NCI-H146 treated with DMSO at 0.1 percent for 48 hours (cell line): ENCODE data around the gene RUNDC3A.

ENCODE experiments used
- DNase-seq: peaks from one replicate; lab custom pipeline; 2025; ENCODE audit not compliant: unreplicated experiment; lab: John Stamatoyannopoulos, UW

RUNDC3A gene

DNA sequence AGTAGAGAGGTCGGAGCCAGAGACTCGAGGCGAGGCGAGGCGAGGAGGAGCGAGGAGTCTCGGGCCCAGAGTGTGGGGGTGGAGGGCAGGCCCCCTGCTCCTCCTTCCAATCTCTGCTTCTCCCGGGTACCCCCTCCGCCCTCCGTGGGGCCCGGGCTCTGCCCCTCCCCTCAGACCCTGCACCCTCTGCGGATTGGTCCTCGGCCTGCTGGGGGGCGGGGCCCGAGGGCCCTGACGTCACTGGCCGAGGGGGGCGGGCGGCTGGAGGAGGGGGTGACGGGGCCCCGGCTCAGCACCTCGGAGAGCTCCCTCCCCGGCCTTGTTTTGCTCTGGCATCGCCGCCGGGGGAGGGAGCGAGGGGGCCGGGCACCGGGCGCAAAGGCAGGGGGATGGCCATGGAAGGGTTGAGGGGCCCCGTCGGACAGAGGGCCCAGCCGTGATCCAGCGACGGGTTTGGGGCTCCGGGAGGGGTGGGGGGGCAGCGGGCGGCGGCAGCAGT, at the start of gene RUNDC3A:
Gene RUNDC3A, plus strand, starts transcription at position 282 of the 499 bp plus-strand sequence. CDS start 232 bp downstream, outside the sequence.
- DNase-seq: peak; percentile 76

DNA sequence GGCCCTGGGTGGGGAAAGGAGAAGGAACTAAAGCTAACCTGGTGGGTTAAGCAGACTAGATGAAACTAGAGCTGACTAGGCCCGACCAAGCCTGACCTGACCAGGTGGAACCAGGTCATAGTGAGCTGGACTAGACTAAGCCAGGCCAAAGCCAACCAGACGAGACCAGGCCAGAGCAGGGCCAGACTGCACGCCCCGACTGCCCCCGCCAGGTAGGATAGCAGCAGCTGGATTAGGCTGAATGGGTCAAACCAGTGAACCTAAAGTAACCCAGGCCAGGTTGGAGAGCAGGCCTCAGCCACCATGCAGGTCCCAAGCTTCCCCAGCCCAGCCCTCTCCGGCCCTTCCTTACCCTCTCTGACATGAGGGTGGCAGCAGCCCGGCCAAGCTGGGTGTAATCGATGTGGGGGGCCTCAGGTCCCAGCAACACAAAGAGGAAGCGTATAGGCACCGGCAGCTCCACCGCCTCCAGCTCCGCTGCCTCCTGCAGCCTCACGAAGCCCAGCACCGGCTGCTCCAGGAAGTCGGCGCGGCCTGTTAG, 49.5 kb upstream of the RUNDC3A start:
- no peak for DNase-seq

DNA sequence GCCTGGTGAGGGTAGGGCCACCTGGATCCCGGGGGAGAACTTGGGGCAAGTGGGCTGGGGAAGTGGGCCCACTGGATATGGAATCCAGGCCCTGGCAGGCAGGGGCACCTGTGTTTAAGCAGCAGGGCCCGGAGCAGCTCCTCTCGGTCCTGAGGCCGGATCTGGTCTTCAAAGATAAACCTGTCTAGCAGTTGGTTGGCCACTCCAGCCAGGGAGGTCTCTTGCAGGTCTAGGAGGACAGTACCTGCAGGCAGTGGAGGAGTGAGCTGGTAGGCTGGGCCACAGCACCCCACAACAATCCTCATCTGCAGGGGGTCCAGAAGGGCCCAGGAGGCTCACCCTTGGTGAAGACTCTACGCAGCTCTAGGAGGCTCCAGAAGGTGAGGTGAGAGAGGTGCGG, 48.1 kb upstream of the RUNDC3A start:
- no peak for DNase-seq

DNA sequence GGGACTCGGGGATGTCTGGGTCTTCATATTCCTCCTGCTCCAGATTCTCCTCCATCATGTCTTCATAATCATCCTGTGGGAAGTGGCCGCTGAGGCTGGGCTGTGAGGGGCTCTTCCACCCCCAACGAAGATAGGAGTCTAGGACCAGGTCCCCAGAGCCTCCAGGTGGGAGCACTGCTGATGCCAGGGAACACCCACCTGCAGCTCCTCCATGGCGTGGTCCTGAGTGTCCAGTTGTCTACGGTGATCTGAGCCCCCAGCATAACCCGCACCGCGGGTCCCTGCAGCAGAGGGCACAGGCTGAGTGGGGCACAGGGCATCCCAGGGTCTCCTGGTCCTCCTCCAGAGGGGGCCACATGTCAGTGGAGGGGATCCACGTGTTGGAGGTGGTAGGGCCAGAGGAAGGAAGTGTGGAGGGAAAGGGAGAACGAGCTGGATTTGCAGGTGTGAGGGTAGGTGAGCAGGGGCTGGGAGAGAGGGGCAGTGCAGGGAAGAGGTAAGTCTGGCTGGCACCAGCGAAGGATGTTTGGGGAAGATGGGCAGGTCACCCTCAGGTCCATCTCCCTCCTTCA, 45.7 kb upstream of the RUNDC3A start:
- no peak for DNase-seq

DNA sequence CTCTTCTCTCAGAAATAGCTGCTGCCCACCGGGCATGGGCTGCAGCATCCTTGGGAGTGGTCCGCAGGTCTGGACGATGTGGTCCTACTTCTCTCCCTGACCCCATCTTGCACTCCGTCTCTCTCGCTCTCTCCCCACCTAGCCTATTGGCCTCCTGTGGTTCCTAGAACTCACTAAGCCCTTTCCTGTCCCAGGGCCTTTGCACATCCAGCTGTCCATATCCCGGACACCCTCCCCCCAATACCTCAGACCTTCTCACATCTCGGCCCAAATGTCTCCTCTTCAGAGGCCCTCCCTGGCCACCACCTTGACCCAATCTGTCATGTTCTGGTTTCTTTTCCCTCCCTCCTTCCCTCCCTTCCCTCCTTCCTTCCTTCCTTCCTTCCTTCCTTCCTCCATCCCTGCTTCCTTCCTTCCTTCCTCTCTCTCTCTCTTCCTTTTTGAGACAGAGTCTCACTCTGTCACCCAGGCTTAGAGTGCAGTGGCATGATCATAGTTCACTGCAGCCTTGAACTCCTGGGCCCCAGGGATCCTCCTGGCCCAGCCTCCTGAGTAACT, 45.0 kb upstream of the RUNDC3A start:
- DNase-seq: no peak

DNA sequence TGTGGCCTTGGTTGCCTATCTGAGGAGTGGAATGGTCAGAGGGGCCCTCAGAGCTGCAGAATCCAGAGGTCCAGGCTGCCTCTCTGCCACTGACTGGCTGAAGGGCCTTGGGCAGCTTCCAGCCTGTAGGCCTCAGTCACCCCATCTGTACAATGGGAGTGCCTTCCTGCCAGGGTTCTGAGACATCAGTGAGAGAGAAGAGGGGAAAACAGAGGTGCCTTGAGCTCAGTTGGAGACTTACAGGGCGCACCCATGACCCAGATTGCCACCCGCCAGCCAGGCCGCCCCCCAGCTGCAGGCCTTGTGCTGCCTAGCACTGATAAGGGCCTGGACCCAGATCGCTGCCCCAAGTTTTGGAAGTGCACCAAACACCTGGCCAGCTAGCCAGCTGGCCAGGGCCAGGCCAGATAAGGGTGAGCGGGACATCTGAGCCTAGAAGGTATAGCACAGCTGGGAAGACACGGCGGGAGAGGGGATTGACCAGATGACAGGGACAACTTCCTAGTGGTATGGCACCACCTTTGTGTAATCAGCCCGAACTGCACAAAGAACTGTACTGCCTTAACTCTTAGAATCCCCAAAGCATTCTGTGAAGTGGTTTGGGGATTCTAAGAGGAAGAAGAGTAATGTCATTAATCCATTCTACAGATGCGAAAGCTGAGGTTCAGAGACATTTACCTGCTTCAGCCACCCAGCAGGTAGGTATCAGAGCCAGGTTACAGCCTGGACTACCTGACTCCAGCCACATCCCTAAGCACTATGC, 41.8 kb upstream of the RUNDC3A start:
- DNase-seq: no peak

DNA sequence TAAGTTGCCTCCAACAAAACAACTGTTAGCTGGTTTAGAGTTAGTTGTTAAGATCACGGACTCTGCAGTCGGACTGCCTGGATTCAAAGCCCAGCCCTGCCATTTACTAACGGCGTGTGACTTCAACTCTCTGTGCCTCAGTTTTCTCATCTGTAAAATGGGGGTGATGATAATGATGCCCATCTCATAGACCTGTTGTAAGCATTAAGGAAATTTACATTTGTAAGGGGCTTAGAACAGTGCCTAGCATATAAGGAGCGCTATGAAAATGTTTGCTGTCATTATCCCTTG, 41.3 kb upstream of the RUNDC3A start:
- no peak for DNase-seq

DNA sequence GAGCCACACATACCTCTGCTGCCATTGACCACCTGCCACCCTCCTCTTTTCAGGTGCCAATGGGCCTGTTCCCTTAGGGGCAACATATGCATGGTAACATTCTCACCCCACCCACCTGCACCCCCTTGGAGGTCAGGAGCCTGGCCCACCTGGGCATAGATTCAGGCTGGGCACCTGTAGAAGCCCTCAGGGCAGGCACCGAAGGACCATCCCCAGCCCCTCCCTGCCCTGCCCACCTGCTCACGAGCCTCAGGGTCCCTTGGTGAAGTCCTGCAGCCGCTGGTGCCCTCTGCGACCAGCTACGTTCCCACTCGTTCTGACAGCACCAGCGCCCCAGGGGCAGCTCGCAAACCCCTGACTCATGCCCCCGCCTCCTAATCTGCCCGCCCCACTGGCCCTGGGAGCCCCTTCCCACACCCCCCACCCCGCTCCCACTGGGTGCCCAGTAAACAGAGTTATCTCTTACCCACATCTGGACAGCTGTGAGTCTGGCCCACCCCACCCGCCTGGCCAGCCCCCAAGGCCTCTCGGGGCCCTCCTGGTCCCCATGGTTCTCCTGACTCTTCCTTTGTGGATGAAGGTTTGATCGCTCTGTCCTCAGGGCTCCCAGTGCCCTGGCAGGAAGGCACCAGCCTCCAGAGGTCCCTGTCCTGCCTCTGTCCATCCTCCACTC, 40.4 kb upstream of the RUNDC3A start, which contains the start of gene SLC4A1:
Gene SLC4A1, minus strand, starts transcription at position 318 of the 673 bp plus-strand sequence. CDS start 5,269 bp downstream, outside the sequence.
- no peak for DNase-seq

DNA sequence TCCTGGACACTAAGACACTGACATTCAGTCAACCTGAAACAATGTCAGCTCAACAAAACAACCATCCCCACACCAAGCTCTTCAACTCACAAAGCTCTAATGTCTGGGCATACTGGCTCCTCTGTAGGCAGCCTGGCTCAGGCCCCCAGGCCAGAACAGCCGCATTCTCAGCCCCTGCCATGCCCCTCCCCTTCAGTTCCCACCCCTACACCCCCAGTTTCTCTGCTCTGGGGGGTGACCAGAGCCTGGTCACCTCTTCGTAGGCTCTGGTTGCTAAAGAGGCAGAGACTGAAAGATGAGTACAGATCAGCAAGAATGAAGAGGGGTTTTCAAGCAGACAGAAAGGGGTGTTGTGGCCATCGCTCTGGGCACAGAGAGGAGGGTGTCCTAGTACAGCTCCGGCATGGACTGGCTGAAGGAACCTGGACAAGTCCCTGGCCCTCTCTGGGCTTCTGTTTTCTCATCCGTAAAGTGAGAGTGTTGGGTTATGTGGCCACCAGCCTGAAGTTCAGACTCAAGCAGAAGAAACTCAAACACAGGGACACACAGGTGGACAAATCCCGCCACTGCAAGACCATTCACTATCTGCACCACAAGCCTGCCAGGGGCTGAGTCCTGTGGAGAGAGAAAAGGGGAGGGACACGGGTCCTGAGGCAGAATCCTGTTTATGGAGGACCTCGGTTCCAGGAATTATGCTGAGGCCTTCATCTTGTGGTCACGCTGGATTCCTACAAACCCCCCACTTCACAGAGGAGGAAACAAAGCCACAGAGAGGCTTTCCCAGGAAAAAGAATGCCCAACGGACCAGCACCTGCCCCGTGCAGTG, 39.5 kb upstream of the RUNDC3A start:
- no peak for DNase-seq

DNA sequence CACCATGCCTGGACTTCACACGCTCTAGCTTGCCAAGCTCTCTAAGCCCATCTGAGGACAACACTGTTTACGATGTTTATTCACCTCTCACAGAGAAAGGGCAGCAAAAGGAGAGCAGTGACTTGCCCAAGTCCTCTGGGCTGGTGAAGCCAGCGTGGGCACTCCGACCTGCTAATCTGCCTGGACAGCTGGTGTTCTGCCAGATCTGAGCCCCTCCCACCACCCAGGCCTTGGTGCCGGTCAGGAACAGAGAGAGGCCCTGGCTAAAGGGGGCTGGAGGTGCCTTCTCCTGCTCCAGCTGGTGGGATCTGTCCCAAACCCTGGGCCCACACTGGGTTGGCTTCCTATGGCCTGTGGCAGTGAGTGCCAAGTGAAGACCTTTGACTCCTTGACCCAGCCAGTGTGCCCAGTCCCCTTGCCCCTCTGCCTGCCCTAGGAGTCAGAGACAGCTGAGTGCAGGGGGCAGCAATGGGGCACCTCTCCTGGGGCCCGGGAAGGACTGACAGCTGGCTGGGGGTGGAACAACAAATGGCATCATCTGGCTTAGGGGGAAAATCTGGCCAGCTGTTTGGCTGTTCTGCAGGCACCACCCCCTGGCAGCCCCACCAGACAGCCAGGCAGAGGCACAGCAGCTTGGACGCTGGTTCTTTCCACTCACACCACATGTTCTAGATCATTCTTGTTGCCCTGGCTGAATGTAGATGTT, 38.7 kb upstream of the RUNDC3A start:
- no peak for DNase-seq

DNA sequence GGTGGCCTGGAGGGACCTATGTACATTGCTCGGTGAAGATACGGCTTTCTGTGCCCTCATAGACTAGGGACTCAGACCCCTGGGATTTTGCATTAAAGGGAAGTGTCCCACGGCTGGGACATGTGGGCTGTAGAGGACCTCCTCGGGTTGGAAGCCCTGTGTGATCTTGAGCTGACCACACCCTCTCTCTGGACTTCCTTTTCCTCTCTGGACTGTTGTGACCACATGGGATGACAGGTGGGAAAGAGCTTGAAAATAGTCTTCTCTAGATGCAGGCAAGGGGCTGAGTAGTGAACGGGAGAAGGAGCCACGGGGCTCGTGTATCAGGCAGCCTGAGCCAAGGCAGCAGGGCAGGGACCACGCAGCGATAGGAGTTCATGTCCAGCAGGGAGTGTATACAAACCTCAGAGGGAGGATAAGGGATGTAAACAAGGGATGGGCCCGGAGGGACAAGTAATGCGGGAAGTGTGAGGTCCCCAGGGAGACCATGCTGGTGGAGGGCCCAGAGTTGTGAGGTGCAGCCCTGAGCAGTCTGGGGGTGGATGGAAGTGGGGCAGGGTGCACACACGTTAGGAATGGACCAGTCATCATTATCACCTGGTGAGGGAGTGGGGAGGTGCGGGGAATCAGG, 36.0 kb upstream of the RUNDC3A start:
- DNase-seq: no peak

DNA sequence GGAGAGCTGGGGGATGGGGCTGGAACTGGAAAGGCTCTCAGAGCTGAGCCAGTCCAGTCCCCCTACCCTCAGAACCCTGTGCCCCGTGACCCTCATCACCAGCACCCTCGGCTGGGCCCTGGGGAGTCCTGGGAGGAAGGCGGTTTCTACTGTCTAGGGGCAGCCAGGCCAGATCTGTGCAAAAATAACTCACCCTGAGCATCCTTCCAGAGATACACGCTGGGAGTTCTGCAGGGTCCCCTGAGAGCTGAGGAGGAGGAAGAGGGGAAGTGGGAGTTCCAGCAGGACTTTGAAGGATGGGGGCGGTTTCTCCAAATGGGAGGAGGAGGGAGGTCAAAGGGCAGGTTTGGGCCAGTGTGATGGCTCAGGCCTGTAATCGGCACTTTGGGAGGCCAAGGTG, 35.4 kb upstream of the RUNDC3A start:
- no peak for DNase-seq

DNA sequence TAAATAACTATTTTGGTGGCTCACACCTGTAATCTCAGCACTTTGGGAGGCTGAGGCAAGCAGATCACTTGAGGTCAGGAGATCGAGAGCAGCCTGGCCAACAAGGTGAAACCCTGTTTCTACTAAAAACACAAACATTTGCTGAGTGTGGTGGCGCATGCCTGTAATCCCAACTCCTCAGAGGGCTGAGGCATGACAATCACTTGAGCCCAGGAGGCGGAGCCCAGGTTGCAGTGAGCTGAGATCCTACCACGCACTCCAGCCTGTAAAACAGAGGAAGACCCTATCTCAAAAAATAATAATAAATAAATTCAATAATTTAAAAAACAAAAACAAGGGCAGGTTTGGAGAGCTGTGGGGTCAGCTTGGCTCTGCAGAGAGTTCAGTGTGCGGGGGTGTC, 34.8 kb upstream of the RUNDC3A start:
- no peak for DNase-seq

DNA sequence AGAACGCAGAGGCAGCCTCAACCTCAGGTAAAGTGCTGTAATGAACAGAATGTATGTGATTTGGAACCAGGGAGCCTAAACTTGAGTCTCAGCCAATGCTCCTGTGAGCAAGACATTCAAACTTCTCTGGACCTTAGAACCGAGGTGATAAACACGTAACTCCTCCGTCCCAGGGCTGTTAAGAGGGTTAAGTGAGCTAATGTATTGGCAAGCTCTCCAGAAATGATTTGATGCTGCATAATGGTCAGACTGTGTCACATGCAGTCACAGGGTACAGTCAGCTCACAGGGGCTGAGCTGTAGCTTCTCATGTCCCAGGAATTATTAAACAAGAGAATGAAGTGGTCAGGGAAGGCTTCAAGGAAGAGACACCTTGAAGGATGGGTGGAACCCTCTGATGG, 30.4 kb upstream of the RUNDC3A start:
- DNase-seq: no peak

DNA sequence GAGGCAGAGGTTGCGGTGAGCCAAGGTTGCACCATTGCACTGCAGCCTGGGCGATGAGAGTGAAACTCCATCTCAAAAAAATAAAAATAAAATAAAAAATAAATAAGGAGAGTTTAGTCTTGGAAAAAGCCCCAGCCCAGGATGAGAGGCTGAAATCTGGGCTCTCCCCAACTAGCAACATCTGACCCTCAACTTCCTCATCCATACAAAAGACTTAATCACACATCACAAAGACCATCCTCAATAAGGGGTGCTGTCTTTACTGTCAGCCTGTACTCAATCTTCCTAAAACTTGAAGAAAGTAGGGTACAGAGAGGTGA, 29.1 kb upstream of the RUNDC3A start:
- no peak for DNase-seq

DNA sequence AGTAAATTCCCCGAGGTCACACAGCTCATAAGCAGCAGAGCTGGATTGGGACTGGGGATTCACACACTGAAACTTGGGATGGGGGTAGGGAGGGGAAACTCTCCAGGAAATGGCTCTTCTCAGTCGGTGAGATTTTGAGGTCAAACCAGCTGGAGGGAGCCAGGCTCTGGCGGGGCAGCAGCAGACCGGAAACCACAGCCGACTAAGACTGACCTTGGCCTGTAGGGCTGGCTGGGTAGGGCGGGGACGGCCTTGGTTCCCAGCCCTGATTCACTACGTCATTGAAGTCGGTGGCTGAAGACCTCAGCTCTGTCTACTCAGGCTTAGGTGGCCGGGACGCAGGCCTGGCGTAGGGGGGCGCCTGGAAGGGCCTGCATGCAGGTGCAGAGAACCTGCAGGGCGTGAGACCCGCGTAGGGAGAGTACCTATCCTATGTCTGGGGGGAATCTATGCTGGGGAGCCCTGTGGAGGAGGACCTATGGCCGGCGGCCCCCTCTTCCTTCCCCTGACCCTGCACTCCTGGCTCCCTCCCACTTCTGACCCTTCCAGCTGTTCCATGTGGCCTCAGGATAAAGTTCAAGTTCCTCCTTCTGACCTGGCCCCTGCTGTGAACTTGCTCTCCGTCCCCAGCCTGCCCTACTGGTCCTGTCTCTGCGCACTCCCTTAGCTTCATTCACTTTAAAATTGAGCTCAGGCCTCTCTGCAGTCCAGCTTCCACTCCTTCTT, 28.6 kb upstream of the RUNDC3A start:
- no peak for DNase-seq

DNA sequence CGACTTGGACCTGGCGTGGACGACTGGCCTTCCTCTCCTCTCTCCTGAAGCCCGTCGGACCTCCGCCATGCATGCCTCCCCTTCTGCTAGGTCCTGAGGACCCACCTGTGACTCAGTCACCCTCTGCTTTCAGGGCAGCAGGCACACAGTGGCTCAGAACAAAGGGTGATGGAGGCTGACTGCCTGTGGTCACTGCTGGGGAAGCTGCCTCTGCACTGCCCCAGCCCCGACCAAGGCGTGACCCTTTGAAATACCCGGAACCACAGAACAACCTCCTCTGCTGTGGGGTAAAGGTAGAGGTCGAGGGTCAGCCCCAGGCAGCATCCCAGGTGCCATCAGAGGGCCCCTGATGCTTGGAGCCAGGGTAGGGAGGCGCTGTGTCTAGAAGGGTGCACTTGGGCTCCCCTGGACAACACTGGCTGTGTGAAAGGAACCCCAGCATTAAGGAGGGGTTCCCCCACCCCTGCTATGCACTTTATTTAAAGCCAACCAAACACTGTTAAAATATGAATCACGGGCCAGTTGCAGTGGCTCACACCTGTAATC, 27.9 kb upstream of the RUNDC3A start:
- no peak for DNase-seq

DNA sequence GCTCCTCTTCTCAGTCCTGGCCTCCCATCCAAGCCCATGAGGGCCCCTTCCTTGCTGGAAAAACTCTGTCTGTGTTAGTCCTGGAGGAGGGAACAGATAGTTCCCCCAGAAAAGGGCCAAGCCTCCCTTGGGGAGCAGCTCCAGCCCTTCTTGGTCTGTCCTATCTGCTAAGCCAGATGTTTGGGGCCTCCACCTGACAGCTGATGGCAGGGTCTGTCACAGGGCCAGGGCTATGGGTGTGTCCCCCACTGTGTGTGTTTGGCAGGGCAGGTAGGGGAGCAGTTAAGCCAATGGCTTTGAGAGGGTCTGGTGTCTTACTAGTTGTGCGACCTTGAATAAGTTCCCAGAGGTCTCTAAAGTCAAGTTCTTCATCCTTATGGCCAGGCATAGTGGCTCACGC, 26.8 kb upstream of the RUNDC3A start:
- DNase-seq: no peak

DNA sequence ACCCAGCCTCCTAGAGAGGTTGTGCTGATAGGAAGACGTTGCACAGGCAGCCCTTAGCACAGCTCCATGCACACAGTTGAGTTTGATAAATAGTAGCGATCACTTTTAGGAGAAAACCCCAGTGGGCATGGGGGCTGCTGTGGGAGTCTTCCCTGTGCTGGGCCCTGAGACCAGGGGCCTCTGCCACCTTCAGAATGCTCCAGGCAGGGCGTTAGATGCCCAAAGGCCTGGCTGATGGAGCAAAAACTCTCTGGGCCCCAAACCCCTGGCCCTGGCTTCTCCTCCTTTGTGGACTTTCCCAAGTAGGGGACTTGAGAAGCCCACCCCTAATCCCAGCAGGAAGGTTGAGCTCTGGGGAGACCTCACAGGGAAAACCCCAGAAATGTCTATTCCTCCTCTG, 26.1 kb upstream of the RUNDC3A start:
- no peak for DNase-seq
